ENCODE measurements around the gene PCYT2. TPM values are rescaled to one million over a fixed set of nuclear protein-coding genes. Genes with fewer than 3 reads are reported as not detected.

The PCYT2 gene
- total RNA-seq, 1 donor from 2014 or later, result 44.1 TPM

DNA sequence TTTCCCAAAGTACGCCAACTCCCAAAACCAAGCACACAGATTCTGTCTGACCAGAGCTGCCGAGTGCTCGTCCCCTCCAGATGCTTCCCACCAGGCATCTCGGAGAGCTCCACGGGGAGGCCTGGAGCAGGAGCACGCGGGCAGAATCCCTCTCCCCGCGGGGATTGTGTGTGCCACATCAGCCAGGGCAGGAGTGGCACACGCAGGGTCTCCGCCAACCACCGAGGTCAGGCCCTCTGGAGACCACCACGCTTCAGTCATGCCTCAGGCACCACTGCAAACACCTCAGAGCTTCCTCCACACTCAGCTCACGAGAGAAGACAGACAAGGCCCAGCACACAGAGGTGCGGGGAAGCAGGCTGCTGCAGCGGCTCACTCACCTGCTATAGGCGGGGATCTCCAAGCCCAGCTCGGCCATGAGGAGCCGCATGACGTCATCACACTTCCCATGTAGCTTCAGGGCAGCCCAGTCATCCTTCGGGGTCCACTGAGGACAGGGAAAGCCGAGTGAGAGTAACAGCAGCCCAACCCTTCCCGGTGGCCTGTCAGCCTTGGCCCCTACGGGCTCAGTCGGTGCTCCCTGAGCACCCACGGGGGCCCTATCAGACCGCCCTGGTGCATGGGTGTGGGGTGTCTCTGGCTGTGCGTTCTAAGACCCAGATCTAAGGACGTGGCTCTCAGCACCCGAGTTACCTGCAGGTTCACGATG lies 2.3 kb upstream of the PCYT2 start:
- no peak for DNase-seq

DNA sequence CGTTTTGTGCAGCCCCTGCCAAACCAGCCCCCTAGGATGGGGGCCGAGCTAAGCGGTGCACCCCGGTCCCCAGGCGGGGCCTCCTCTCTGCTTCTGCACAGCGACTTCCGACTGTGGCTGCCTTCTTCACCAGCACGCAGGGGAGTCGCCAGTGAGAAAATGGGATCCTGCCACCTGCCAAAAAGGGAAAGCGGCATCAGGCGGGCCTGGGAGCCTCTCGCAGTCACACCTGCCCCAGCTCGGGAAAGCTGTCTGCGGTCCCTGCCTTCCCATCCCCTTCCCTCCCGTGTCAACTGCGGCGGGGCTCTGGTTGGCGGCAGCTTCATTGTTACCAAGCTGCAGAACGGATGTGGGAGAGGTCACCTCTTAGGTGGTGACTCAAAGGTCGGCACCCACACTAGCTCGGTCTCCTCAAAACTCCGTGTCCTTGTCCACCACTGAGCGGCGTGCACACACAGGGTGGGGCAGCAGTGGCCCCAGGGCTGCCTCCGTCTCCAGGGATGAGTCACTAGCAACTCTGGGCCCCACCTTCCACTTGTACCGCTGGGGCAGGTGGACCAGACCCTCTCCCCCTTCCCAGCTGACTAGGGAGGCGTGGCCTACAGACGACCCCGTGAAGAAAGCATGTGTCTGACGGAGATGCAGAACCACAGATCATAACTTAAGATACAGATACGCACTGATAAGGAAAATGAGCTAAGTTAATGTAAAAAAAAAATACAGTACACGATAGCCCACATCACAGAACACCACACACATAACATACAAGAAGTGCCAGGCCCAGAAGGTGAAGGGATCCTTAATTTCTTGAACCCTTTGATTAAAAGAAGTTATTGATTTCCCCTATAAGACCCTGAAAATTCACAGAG lies 1.5 kb upstream of the PCYT2 start:
- Mint-ChIP-seq H3K4me3 (peak overlapping the region; percentile 44), H3K27ac (no peak overlapping the region), H3K4me1 (peaks cover 24% of the 10 kb centered on the region), H3K9me3 (no peaks in the 10 kb centered on the region), H3K36me3 (ENCODE audit: low read depth) (peaks cover 55% of the 10 kb centered on the region), H3K27me3 (no peaks in the 10 kb centered on the region)
- CTCF ChIA-PET, result no interaction called here
- TF ChIP-seq, protein P1, sequence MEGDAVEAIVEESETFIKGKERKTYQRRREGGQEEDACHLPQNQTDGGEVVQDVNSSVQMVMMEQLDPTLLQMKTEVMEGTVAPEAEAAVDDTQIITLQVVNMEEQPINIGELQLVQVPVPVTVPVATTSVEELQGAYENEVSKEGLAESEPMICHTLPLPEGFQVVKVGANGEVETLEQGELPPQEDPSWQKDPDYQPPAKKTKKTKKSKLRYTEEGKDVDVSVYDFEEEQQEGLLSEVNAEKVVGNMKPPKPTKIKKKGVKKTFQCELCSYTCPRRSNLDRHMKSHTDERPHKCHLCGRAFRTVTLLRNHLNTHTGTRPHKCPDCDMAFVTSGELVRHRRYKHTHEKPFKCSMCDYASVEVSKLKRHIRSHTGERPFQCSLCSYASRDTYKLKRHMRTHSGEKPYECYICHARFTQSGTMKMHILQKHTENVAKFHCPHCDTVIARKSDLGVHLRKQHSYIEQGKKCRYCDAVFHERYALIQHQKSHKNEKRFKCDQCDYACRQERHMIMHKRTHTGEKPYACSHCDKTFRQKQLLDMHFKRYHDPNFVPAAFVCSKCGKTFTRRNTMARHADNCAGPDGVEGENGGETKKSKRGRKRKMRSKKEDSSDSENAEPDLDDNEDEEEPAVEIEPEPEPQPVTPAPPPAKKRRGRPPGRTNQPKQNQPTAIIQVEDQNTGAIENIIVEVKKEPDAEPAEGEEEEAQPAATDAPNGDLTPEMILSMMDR (IDR thresholded peaks at IDR 0.05), result no peak
- no peak for ATAC-seq (ENCODE audit: low read depth)
- POLR2A ChIA-PET, result interaction anchor here (0.7 kb wide), 1 partner anchor 14 kb away, joined by 3 read pairs; no protein-coding TSS in a partner anchor
- intact Hi-C loops (cut with micrococcal nuclease), result no loop called here
- DNase-seq, result no peak

More for the DNA sequence above, 2.3 kb upstream of the PCYT2 start:
- H3K27ac Mint-ChIP-seq, result no peak overlapping the region
- intact Hi-C loops (cut with micrococcal nuclease), result no loop called here
- peaks cover 31% of the 10 kb centered on the region for H3K4me1 Mint-ChIP-seq
- H3K9me3 Mint-ChIP-seq, result no peaks in the 10 kb centered on the region
- no peaks in the 10 kb centered on the region for H3K27me3 Mint-ChIP-seq
- CTCF ChIA-PET, result no interaction called here
- POLR2A ChIA-PET, result no interaction called here
- no peak for ATAC-seq (ENCODE audit: low read depth)
- TF ChIP-seq, protein P1 (IDR thresholded peaks at IDR 0.05), result no peak
- H3K4me3 Mint-ChIP-seq, result peak overlapping the region; percentile 33
- peaks cover 49% of the 10 kb centered on the region for H3K36me3 Mint-ChIP-seq (ENCODE audit: low read depth)

- peaks cover 18% of the 10 kb centered on the region for H3K4me1 Mint-ChIP-seq
- DNase-seq (no peak), ATAC-seq (ENCODE audit: low read depth) (no peak)
- peaks cover 55% of the 10 kb centered on the region for H3K36me3 Mint-ChIP-seq (ENCODE audit: low read depth)
- TF ChIP-seq, protein P1 (IDR thresholded peaks at IDR 0.05), result no peak
- CTCF ChIA-PET, result no interaction called here
- peak overlapping the region; percentile 65 for H3K27ac Mint-ChIP-seq
- H3K4me3 Mint-ChIP-seq, result peak overlapping the region; percentile 58
- intact Hi-C loops (cut with micrococcal nuclease), result loop anchor here (1.0 kb wide), 2 partner anchors 14 to 21 kb away; partner anchors contain the start of genes ALYREF and ANAPC11
- no peaks in the 10 kb centered on the region for H3K27me3 Mint-ChIP-seq
- POLR2A ChIA-PET, result interaction anchor here (0.7 kb wide), 1 partner anchor 15 kb away, joined by 3 read pairs; no protein-coding TSS in a partner anchor
- H3K9me3 Mint-ChIP-seq, result no peaks in the 10 kb centered on the region
These were observed 770 bp upstream of the PCYT2 start for GRCh38 chr17:81911969-81912368.

- ChIA-PET CTCF (no interaction called here), POLR2A (interaction anchor here (1.9 kb wide), 1 partner anchor 19 kb away, joined by 6 read pairs; the partner anchor contains the start of gene ANAPC11)
- Mint-ChIP-seq H3K9me3 (no peaks in the 10 kb centered on the region), H3K4me3 (peak overlapping the region; percentile 85), H3K36me3 (ENCODE audit: low read depth) (peaks cover 54% of the 10 kb centered on the region), H3K4me1 (peaks cover 11% of the 10 kb centered on the region), H3K27me3 (no peaks in the 10 kb centered on the region), H3K27ac (no peak overlapping the region)
- intact Hi-C loops (cut with micrococcal nuclease), result loop anchor here (1.0 kb wide), 2 partner anchors 15 to 20 kb away; partner anchors contain the start of genes ALYREF and ANAPC11
- no peak for ATAC-seq (ENCODE audit: low read depth)
- TF ChIP-seq, protein P1 (IDR thresholded peaks at IDR 0.05), result no peak
- DNase-seq, result no peak
These were observed 341 bp downstream of the PCYT2 start for GRCh38 chr17:81910840-81911276.

Measured in activated B cell treated with CpG ODN at 0.5 μM for 24 hours (primary cell).